ENCODE results near the gene EMC9.
"Not testable (repeated sequence)": the region's sequence is repeated elsewhere in the genome, so short reads cannot be mapped to it uniquely, and the experiment has no call there.

The EMC9 gene

GRCh38 chr14:24106672-24107271, 34.6 kb downstream of the EMC9 start:
- FAIRE-seq, result no peak

GRCh38 chr14:24105609-24106239, 35.7 kb downstream of the EMC9 start:
- not testable (repeated sequence) for FAIRE-seq

DNA sequence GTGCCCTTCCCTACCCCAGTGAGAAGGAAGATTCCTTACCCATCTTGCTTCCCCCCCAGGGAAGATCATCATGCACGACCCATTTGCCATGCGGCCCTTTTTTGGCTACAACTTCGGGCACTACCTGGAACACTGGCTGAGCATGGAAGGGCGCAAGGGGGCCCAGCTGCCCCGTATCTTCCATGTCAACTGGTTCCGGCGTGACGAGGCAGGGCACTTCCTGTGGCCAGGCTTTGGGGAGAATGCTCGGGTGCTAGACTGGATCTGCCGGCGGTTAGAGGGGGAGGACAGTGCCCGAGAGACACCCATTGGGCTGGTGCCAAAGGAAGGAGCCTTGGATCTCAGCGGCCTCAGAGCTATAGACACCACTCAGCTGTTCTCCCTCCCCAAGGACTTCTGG, 37.9 kb downstream of the EMC9 start:
- FAIRE-seq, result no peak

DNA sequence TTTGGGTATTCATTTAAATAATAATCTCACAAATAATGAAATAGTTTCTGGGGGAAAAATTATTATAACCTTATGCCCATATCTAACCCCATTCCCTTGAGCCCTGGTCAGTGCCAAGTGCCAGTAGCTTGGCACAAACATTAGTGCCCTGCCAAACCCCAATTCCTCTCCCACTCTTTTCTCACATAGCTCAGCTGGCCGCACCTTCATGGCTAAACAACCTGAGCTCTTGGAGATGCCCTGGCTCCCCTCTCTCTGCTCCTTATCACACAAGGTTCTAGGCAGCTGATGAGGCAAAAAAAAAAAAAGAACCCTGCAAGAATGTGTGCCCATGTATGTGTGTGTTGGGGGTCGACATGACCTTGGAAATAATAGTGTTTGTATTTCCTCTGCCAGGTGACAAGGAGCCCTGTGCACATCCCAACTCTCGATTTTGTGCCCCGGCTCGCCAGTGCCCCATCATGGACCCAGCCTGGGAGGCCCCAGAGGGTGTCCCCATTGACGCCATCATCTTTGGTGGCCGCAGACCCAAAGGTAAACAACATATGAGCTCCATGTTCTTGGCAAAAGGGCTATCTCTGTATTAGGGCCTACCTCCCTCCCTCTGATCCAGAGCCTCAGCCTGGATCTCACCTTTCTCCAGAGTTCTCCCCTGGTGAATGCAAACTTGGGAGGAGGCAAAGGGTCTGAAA, 38.9 kb downstream of the EMC9 start:
- FAIRE-seq, result no peak

DNA sequence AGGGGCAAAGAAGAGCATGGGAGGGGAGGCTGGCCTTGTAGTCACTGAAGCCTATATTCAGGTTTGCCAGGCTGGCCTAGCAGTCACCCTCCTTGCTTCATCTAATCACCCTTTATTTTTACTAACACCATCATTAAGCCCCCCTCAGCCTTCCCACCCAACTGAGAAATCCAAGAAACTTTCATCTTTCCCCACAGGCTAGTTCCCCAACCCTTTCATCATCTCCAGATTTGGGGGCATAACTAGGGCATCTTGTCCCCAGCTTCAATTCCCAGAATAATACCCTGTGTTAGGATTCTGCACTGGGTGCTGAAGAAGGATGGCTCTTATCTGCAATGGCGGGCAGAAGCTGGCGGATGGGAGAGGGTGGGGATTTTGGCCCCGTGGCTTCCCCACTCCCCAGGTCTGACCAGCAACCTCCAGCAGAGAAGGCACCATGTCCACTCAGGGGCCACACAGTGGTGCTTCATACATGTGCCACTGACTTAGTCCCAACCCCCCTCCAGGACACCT, 40.4 kb downstream of the EMC9 start:
- FAIRE-seq, result no peak

GRCh38 chr14:24100197-24100981, 41.0 kb downstream of the EMC9 start:
- no peak for FAIRE-seq

DNA sequence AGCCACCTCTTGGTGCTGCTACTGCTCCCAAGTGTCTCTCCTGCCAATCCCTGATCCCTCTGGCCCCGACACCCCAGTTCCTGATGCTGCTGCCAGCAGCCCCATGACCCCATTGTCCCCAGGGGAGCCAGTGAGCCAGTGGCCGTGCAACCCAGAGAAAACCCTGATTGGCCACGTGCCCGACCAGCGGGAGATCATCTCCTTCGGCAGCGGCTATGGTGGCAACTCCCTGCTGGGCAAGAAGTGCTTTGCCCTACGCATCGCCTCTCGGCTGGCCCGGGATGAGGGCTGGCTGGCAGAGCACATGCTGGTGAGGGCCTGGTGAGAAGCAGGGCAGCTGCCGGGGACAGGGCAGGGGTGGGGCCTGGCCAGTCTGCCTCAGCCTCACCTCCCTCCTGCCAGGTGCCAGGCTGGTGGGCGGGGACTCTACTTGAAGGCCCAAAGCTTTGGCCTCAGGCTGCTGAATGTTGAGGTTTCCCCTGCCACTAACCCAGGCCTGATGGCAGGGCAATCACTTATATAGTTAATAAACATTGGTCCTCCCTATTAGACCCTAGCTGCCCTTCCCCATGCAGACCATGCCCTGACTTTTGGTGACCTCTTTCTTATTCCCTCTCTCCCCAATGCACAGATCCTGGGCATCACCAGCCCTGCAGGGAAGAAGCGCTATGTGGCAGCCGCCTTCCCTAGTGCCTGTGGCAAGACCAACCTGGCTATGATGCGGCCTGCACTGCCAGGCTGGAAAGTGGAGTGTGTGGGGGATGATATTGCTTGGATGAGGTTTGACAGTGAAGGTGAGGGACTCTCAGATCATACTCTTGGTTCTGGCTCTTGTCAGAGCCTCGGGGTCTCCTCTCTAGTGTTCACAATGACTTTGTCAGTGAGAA, 42.2 kb downstream of the EMC9 start:
- FAIRE-seq, result no peak

GRCh38 chr14:24098229-24098926, 43.0 kb downstream of the EMC9 start:
- FAIRE-seq, result no peak

GRCh38 chr14:24096545-24097181, 44.7 kb downstream of the EMC9 start:
- FAIRE-seq, result no peak

- no peak for FAIRE-seq
Observed at GRCh38 chr14:24095271-24096068, 45.9 kb downstream of the EMC9 start.

- no peak for FAIRE-seq
Observed at GRCh38 chr14:24094841-24095270, 46.5 kb downstream of the EMC9 start.

GRCh38 chr14:24093901-24094840, 47.2 kb downstream of the EMC9 start, which contains the start of gene PCK2:
Gene PCK2 (plus strand): TSS chr14:24094311. CDS start chr14:24094406, 95 bp downstream.
- no peak for FAIRE-seq

DNA sequence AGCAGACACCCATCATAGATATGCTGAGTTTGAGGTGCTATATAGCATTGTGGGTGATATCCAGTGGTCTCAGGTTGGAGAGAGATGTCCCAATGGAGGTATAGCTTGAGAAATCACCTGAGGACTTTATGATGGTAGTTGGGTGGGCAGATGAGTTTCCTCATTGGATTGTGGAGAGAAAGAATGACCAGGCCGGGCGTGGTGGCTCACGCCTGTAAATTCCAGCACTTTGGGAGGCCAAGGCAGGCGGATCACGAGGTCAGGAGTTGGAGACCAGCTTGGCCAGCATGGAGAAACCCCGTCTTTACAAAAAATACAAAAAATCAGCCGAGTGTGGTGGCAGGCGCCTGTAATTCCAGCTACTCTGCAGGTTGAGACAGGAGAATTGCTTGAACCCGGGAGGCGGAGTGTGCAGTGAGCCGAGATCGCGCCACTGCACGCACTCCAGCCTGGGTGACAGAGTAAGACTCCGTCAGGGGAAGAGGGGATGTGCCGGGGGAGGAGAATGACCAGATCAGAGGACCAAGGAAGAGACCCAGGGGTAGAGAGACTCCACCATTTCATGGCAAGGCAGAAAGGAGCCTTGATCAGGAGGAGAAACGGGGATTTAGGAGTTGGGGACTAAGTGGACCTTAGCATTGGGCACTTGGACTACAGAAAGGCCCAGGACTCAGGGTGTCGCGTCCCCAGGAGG, 48.0 kb downstream of the EMC9 start:
- no peak for FAIRE-seq

- no peak for FAIRE-seq
Observed at GRCh38 chr14:24092505-24093206, 48.7 kb downstream of the EMC9 start.

GRCh38 chr14:24092110-24092504, 49.3 kb downstream of the EMC9 start:
- no peak for FAIRE-seq

GRCh38 chr14:24089890-24090289, 51.5 kb downstream of the EMC9 start:
- no peak for FAIRE-seq
